Ishikawa (cell line): Measurements from ENCODE around the gene PLAGL1.

Experiments used
- CEBPB ChIP-seq: IDR thresholded peaks from 2 replicates; pipeline ENCODE4 v1.6.1; 2012
- EGR1 ChIP-seq: IDR thresholded peaks from 2 replicates; pipeline ENCODE4 v1.6.1; 2012
- EP300 ChIP-seq: IDR thresholded peaks from 2 replicates; pipeline ENCODE4 v1.6.1; 2012; ENCODE audit warnings: borderline replicate concordance
- FOXM1 ChIP-seq: IDR thresholded peaks from 2 replicates; pipeline ENCODE4 v1.6.1; 2012; ENCODE audit warnings: low read depth, borderline replicate concordance
- NFIC ChIP-seq: IDR thresholded peaks from 2 replicates; pipeline ENCODE4 v1.6.1; 2012
- RAD21 ChIP-seq: IDR thresholded peaks from 2 replicates; pipeline ENCODE4 v1.6.1; 2012; ENCODE audit warnings: low read depth
- REST ChIP-seq: IDR thresholded peaks from 2 replicates; pipeline ENCODE4 v1.6.1; 2012; ENCODE audit warnings: low read depth, mild to moderate bottlenecking
- TAF1 ChIP-seq: IDR thresholded peaks from 2 replicates; pipeline ENCODE4 v1.6.1; 2012; ENCODE audit warnings: low read depth, mild to moderate bottlenecking
- TCF12 ChIP-seq: IDR thresholded peaks from 2 replicates; pipeline ENCODE4 v1.6.1; 2012; ENCODE audit warnings: low read depth
- TEAD4 ChIP-seq: IDR thresholded peaks from 2 replicates; pipeline ENCODE4 v1.6.1; 2012
- USF1 ChIP-seq: IDR thresholded peaks from 2 replicates; pipeline ENCODE4 v1.6.1; 2012
- YY1 ChIP-seq: IDR thresholded peaks from 2 replicates; pipeline ENCODE4 v1.6.1; 2012; ENCODE audit warnings: low read depth
- ZBTB7A ChIP-seq: IDR thresholded peaks from 2 replicates; pipeline ENCODE4 v1.6.1; 2012; ENCODE audit warnings: low read depth
- TF ChIP-seq, protein P1 (sequence below): IDR thresholded peaks from 2 replicates; pipeline ENCODE4 v1.6.1; 2012

The PLAGL1 gene

GRCh38 chr6:143986463-143987065, 21.5 kb downstream of the PLAGL1 start:
- TF ChIP-seq CEBPB: no peak
- TF ChIP-seq EGR1: no peak
- TF ChIP-seq TAF1: no peak
- TF ChIP-seq ZBTB7A: no peak
- TF ChIP-seq REST: no peak
- no peak for TF ChIP-seq EP300
- TF ChIP-seq YY1: no peak

- TF ChIP-seq EGR1 (no peak), REST (no peak), TAF1 (no peak), USF1 (no peak), TCF12 (no peak), TEAD4 (no peak)
Observed at GRCh38 chr6:143984666-143985065, 23.4 kb downstream of the PLAGL1 start.

GRCh38 chr6:143982968-143983367, 25.1 kb downstream of the PLAGL1 start:
- no peak for TF ChIP-seq FOXM1
- no peak for TF ChIP-seq REST
- TF ChIP-seq, protein P1, sequence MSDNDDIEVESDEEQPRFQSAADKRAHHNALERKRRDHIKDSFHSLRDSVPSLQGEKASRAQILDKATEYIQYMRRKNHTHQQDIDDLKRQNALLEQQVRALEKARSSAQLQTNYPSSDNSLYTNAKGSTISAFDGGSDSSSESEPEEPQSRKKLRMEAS: no peak
- no peak for TF ChIP-seq NFIC
- TF ChIP-seq CEBPB: no peak
- TF ChIP-seq TCF12: no peak
- TF ChIP-seq EP300: no peak
- no peak for TF ChIP-seq TEAD4
- no peak for TF ChIP-seq RAD21
- TF ChIP-seq YY1: no peak
- TF ChIP-seq ZBTB7A: no peak
- no peak for TF ChIP-seq EGR1
- TF ChIP-seq TAF1: no peak

DNA sequence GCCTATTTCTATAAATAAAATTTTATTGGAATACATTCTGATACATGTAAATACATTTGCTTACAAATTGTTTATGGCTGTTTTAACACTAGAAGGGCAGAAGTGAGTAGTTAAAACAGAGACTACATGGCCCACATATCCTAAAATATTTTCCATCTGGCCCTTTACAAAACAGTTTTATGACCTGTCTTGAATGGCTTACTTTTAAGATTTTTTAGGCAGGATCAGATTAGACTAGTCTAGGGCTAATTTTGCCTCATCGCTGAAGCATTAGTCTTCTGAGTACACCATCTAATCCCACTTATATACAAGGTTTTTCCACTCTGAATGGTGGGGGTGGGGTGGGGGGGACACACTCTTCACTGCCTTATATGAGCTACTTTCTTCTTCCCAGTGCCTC, 27.1 kb downstream of the PLAGL1 start:
- TF ChIP-seq TCF12 (no peak), USF1 (no peak), EGR1 (no peak), RAD21 (no peak), ZBTB7A (no peak), YY1 (no peak), EP300 (no peak)

DNA sequence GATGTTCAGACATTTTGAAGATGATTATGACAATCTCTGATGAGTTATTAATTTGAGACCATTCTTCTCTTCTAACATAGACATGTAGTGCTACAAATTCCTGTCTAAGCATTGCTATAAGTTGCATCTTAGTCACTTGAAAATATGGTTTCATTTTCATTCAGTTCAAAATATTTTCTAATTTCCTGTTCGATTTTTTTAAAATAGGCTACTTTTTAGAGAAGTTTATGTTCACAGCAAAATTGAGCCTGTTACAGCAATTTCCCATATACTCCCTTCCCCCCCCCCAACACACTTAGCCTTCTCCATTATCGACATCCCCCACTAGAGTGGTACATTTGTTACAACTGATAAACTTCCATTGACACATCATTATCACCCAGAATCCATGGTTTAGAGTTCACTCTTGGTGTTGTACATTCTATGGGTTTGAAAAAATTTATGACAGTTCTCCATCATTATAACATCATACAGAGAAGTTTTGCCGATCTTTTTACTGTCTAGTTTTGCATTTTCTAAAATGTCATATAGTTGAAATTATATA, 31.2 kb downstream of the PLAGL1 start:
- TF ChIP-seq ZBTB7A (no peak), NFIC (no peak), EP300 (no peak), RAD21 (no peak), YY1 (no peak)
